Nephron progenitor cell (in vitro differentiated cells): ENCODE data around the gene SORCS2.

Experiments
- DNase-seq: peaks from one replicate; pipeline ENCODE4 v3.0.0; 2021
- H3K27ac Mint-ChIP-seq: 2 replicates; pipeline ENCODE4 v1.8.0; 2021; ENCODE audit warnings: mild to moderate bottlenecking, moderate library complexity, mixed read lengths
- H3K27me3 Mint-ChIP-seq: 2 replicates; pipeline ENCODE4 v1.8.0; 2021; ENCODE audit warnings: mild to moderate bottlenecking, low read depth, mixed read lengths; ENCODE audit not compliant: poor library complexity
- H3K36me3 Mint-ChIP-seq: 2 replicates; pipeline ENCODE4 v1.8.0; 2021; ENCODE audit warnings: low read depth, mixed read lengths
- H3K4me1 Mint-ChIP-seq: 2 replicates; pipeline ENCODE4 v1.8.0; 2021; ENCODE audit warnings: mixed read lengths
- H3K4me3 Mint-ChIP-seq: 2 replicates; pipeline ENCODE4 v1.8.0; 2021; ENCODE audit warnings: mild to moderate bottlenecking, moderate library complexity, mixed read lengths
- H3K9me3 Mint-ChIP-seq: 2 replicates; pipeline ENCODE4 v1.8.0; 2021; ENCODE audit warnings: mild to moderate bottlenecking, moderate library complexity, mixed read lengths
- TF ChIP-seq, protein P1 (sequence below): fragments of 200-600 bp; sonication (generic); IDR thresholded peaks from 2 replicates; pipeline ENCODE4 v1.5.0; 2021; ENCODE audit warnings: antibody characterized with exemption

SORCS2 gene

DNA sequence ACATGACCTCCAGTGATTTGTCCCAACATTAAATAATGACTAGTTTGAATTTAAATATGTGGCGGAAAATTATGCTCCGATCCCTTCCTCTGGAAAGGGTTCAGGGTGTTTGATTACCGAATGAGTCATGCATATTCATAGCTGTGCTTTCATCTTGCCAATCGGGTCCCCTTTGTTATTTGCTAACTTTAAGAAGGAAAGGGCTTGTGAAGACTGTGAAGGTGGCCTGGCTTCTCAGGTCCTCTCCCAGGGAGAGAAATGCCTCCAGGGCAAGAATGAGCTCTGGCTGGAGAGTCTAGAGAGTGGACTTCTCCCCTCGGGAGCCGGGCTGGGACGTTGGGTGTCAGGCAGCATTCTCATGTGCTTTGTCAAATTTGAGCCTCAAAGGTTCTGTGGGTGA lies 397.9 kb downstream of the SORCS2 start:
- Mint-ChIP-seq H3K4me3 (no peak overlapping the region), H3K36me3 (no peaks in the 10 kb centered on the region), H3K27ac (no peak overlapping the region), H3K9me3 (no peaks in the 10 kb centered on the region), H3K4me1 (peaks cover 40% of the 10 kb centered on the region), H3K27me3 (peaks cover 12% of the 10 kb centered on the region)
- DNase-seq: no peak
- TF ChIP-seq, protein P1, sequence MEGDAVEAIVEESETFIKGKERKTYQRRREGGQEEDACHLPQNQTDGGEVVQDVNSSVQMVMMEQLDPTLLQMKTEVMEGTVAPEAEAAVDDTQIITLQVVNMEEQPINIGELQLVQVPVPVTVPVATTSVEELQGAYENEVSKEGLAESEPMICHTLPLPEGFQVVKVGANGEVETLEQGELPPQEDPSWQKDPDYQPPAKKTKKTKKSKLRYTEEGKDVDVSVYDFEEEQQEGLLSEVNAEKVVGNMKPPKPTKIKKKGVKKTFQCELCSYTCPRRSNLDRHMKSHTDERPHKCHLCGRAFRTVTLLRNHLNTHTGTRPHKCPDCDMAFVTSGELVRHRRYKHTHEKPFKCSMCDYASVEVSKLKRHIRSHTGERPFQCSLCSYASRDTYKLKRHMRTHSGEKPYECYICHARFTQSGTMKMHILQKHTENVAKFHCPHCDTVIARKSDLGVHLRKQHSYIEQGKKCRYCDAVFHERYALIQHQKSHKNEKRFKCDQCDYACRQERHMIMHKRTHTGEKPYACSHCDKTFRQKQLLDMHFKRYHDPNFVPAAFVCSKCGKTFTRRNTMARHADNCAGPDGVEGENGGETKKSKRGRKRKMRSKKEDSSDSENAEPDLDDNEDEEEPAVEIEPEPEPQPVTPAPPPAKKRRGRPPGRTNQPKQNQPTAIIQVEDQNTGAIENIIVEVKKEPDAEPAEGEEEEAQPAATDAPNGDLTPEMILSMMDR: no peak

DNA sequence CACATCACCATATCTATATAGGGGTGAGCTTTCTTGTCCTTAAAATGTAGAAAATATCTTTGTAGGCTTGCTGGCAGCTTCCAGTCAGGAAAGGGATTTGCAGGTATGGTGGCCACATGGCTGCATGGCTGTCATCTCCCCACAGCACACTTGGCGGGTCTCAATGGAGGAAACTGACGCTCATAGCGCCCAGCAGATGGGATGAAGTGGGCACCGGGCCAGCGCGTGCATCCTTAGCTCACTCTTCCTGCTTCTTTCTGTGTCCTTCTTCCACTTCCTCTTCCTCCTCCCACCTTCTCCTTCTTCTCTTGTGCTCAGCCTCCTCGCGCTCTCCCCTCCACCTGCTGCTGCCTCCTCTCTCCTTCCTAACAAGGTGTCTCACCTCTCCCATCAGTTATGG lies 398.6 kb downstream of the SORCS2 start:
- Mint-ChIP-seq H3K36me3 (no peaks in the 10 kb centered on the region), H3K4me3 (no peak overlapping the region), H3K9me3 (no peaks in the 10 kb centered on the region), H3K27ac (no peak overlapping the region), H3K27me3 (peaks cover 19% of the 10 kb centered on the region), H3K4me1 (peaks cover 43% of the 10 kb centered on the region)
- no peak for DNase-seq
- TF ChIP-seq, protein P1: no peak

DNA sequence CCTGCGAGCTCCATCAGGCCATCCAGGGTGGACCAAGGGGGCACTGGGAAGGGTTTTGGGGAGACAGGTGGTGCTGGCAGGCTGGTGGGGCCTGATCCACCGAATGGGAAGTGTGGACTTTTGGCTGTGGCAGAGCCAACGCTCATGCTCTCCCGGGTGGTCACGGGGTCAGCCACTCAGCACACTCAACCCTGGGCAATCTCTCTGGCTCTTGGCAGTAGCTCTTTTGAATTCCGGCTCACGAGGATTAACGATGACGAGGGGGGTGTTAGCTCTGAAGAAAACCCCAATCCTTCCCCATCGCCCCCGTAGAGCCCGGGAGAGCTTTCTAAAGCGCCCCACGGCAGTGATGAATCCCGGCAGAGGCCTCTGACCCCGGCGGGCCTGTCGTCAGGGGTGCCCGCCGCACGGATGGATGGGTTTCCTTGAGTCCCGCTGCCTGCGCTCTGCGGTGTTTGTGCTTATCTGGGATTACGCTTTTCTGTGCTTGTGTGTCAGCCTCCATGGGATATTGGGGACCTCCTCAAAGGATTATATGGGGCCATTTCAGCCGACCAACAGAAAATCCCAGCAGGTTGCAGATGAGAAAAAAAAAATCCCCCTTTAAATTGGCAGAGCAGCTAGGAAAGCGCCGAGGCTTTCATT lies 399.2 kb downstream of the SORCS2 start:
- Mint-ChIP-seq H3K27me3 (peaks cover 20% of the 10 kb centered on the region), H3K36me3 (no peaks in the 10 kb centered on the region), H3K27ac (peak overlapping the region; percentile 29), H3K4me3 (no peak overlapping the region), H3K9me3 (no peaks in the 10 kb centered on the region), H3K4me1 (peaks cover 46% of the 10 kb centered on the region)
- DNase-seq: no peak
- TF ChIP-seq, protein P1: no peak

DNA sequence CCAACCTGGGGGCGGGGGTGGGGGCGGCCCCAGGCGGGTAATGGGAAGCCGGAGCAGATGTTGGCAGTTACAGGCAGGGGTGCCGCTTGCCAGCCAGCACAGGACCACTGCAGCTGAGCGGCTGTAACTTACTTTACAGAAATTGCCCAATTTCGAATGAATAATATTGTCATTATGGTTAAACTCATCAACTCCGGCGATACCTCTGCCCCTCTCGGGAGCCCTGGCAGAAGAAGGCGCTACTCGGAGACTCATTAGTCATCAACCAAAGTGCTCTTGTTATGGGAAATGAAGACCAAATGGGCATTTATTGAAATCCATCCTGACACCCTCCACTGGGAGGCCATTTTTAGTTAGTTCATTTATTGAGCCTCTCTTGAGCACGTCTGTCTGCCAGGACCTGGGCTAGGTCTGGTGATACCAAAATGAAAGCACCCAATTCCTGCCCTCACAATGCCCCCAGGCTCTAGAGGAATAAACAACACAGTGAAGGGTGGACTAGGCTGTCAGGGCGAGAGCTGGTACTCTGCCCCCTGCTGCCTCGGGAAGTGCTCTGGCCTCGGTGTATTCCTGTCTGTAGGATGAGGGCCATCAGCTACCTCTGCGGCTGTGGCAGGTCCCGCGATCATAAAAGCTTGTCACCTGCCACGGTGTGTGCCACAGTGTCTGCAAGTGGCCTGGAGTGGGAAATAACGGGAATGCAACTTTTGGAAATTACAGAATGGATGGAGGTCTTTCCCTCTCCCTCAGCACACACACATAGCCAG lies 401.5 kb downstream of the SORCS2 start:
- Mint-ChIP-seq H3K4me3 (no peak overlapping the region), H3K4me1 (peaks cover 43% of the 10 kb centered on the region), H3K27ac (no peak overlapping the region), H3K9me3 (no peaks in the 10 kb centered on the region), H3K27me3 (peaks cover 28% of the 10 kb centered on the region), H3K36me3 (no peaks in the 10 kb centered on the region)
- TF ChIP-seq, protein P1: no peak
- no peak for DNase-seq

DNA sequence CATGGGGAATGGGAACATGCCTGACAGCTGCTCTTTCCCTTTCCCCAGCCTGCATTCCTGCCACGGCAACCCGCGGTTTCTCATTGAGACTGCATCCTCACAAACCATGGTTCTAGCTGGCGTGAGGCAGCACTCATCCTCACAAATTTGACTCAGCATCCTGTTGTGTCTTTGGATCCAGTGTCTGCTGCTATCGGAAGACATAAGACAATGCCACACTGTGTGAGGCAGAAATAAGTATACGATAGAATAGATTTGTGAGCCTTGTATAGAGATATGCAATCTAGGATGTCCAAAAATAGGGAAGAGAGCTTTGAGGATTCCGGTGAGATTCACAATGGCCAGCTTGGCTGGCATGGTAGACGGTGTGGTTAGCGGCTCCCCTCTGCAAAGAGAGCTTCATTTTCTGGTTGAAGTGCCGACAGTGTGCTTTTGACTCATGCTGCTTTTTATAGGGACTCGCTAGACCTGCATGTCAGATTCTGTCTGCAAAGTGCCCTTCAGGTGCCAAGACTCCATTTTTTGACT lies 403.7 kb downstream of the SORCS2 start:
- Mint-ChIP-seq H3K9me3 (no peaks in the 10 kb centered on the region), H3K4me3 (no peak overlapping the region), H3K4me1 (peaks cover 28% of the 10 kb centered on the region), H3K27me3 (peaks cover 25% of the 10 kb centered on the region), H3K27ac (no peak overlapping the region), H3K36me3 (no peaks in the 10 kb centered on the region)
- DNase-seq: no peak
- TF ChIP-seq, protein P1: no peak
